Measurements from ENCODE around the gene TCOF1.

The TCOF1 gene

GRCh38 chr5:150353032-150353675, 4.3 kb upstream of the TCOF1 start:
- DNase-seq, result no peak

GRCh38 chr5:150355791-150356190, 1.7 kb upstream of the TCOF1 start:
- no peak for DNase-seq

- DNase-seq, result no peak
Measured at GRCh38 chr5:150356575-150357294, 762 bp upstream of the TCOF1 start.

GRCh38 chr5:150358261-150359095, 981 bp downstream of the TCOF1 start:
- DNase-seq, result no peak

- DNase-seq, result no peak
Measured at GRCh38 chr5:150361301-150361700, 3.8 kb downstream of the TCOF1 start.

GRCh38 chr5:150363185-150363584, 5.7 kb downstream of the TCOF1 start:
- DNase-seq, result no peak

- DNase-seq, result no peak
Measured at GRCh38 chr5:150364004-150364403, 6.5 kb downstream of the TCOF1 start.

- DNase-seq, result no peak
Measured at GRCh38 chr5:150368526-150368925, 11.0 kb downstream of the TCOF1 start.

GRCh38 chr5:150372639-150373038, 15.1 kb downstream of the TCOF1 start:
- DNase-seq, result no peak

GRCh38 chr5:150374651-150375050, 17.2 kb downstream of the TCOF1 start:
- no peak for DNase-seq

- DNase-seq, result no peak
Measured at GRCh38 chr5:150376799-150377771, 19.6 kb downstream of the TCOF1 start.

GRCh38 chr5:150377964-150378694, 20.6 kb downstream of the TCOF1 start:
- DNase-seq, result no peak

GRCh38 chr5:150384701-150385100, 27.2 kb downstream of the TCOF1 start:
- DNase-seq, result no peak

- no peak for DNase-seq
Measured at GRCh38 chr5:150386024-150386855, 28.7 kb downstream of the TCOF1 start.

- no peak for DNase-seq
Measured at GRCh38 chr5:150389531-150390266, 32.2 kb downstream of the TCOF1 start.

- DNase-seq, result no peak
Measured at GRCh38 chr5:150391064-150391834, 33.8 kb downstream of the TCOF1 start.

GRCh38 chr5:150391986-150392385, 34.5 kb downstream of the TCOF1 start:
- DNase-seq, result no peak

GRCh38 chr5:150392680-150393079, 35.2 kb downstream of the TCOF1 start:
- no peak for DNase-seq

GRCh38 chr5:150393096-150393645, 35.7 kb downstream of the TCOF1 start:
- DNase-seq, result no peak

All from activated CD4-positive, alpha-beta T cell treated with anti-CD3 and anti-CD28 coated beads, Interleukin-2, amount 50 U/mL, for 48 hours (primary cell).